Loucy (cell line): Measurements from ENCODE around the gene TBC1D3I.
"Not testable (repeated sequence)": the region's sequence is repeated elsewhere in the genome, so short reads cannot be mapped to it uniquely, and the experiment has no call there.

Source experiments
- EZH2phosphoT487 ChIP-seq: fragments of 200-600 bp; IDR thresholded peaks from 2 replicates; pipeline ENCODE4 v1.6.1; 2018; ENCODE audit warnings: antibody characterized with exemption, mild to moderate bottlenecking, moderate library complexity, borderline replicate concordance
- TF ChIP-seq, protein P1 (sequence below): fragments of 200-600 bp; sonication (generic); conservative IDR thresholded peaks from 2 replicates; pipeline ENCODE4 v1.5.1; 2014; ENCODE audit warnings: mild to moderate bottlenecking, antibody characterized with exemption, low read length

DNA sequence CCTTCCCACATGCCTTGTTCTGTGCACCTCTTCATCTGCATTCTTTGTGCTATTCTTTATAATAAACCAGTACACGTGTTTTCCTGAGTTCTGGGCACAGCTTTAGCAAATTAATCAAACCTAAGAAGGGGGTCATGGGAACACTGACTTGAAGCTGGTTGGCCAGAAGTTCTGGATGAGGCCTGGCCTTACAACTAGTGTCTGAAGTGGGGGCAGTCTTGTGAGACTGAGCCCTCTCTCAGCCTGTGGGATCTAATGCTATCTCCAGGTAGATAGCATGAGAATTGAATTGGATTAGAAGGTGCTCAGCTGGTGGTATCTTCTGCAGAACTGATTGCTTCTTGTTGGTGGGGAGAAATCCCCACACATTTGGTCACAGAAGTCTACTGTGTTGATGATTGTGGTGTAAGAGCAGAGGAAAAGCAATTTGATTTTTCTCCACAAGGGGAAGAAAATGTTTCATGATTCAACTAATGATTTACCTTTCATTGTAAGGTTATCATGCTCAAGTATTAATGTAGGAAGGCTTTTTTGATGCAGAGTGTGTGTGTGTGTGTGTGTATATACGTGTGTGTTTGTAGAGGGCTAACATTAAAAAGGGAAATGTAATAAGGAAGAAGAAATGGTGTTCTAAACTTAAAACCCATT is 25.7 kb upstream of the TBC1D3I start:
- TF ChIP-seq, protein P1, sequence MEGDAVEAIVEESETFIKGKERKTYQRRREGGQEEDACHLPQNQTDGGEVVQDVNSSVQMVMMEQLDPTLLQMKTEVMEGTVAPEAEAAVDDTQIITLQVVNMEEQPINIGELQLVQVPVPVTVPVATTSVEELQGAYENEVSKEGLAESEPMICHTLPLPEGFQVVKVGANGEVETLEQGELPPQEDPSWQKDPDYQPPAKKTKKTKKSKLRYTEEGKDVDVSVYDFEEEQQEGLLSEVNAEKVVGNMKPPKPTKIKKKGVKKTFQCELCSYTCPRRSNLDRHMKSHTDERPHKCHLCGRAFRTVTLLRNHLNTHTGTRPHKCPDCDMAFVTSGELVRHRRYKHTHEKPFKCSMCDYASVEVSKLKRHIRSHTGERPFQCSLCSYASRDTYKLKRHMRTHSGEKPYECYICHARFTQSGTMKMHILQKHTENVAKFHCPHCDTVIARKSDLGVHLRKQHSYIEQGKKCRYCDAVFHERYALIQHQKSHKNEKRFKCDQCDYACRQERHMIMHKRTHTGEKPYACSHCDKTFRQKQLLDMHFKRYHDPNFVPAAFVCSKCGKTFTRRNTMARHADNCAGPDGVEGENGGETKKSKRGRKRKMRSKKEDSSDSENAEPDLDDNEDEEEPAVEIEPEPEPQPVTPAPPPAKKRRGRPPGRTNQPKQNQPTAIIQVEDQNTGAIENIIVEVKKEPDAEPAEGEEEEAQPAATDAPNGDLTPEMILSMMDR = not testable (repeated sequence)
- TF ChIP-seq EZH2phosphoT487 = not testable (repeated sequence)
